Cardiac muscle cell (in vitro differentiated cells and primary cell): ENCODE results near the gene UHMK1. TPM values are rescaled to one million over a fixed set of nuclear protein-coding genes. Genes with fewer than 3 reads are reported as not detected.

Experiments used
- DNase-seq, 2 donors: peaks; one replicate each; pipeline versions ENCODE4 v3.0.0 to v3.0.0-alpha.2; 2010 to 2017; ENCODE audit warnings: low read depth in 1 of 2, low spot score in 1 of 2
- H3K27ac ChIP-seq: fragments of 200-600 bp; sonication (generic); 2 replicates; pipeline ENCODE4 v1.5.1; 2016
- H3K27me3 ChIP-seq: fragments of 200-600 bp; sonication (generic); 2 replicates; pipeline ENCODE4 v1.6.0; 2016; ENCODE audit warnings: control low read depth
- H3K36me3 ChIP-seq: fragments of 200-600 bp; sonication (generic); 2 replicates; pipeline ENCODE4 v1.5.1; 2016; ENCODE audit warnings: control low read depth
- H3K4me1 ChIP-seq: fragments of 200-600 bp; sonication (generic); 2 replicates; pipeline ENCODE4 v1.8.1; 2017; ENCODE audit warnings: low read depth, mild to moderate bottlenecking, mixed run types
- H3K4me3 ChIP-seq: fragments of 200-600 bp; sonication (generic); 2 replicates; pipeline ENCODE4 v1.5.1; 2016; ENCODE audit warnings: mild to moderate bottlenecking
- H3K9me3 ChIP-seq: fragments of 200-600 bp; sonication (generic); 2 replicates; pipeline ENCODE4 v1.5.1; 2017; ENCODE audit warnings: low read depth, mild to moderate bottlenecking, control low read depth
- CTCF ChIP-seq: IDR thresholded peaks from 2 replicates; pipeline ENCODE4 v1.5.1; 2012; ENCODE audit warnings: low read depth, mild to moderate bottlenecking, low read length
- polyA plus RNA-seq: library from polyadenylated mRNA; unstranded; fragments of >200 nt; fragmentation: Nextera tagmentation; extraction: Ambion mirVana; gene quantifications from 2 replicates; pipeline ENCODE4 v1.2.1, GENCODE V29; 2016
- total RNA-seq: library from RNA; depleted of rRNA; stranded (reverse); fragments of >200 nt; gene quantifications from 2 replicates; pipeline ENCODE4 v1.2.3, GENCODE V29; 2016

The UHMK1 gene
- total and polyA plus RNA-seq, 2 experiments from 2014 or later: 3.5 to 17.2 TPM

- Histone ChIP-seq H3K4me1 (no peaks in the 10 kb centered on the region), H3K4me3 (no peak overlapping the region), H3K36me3 (no peaks in the 10 kb centered on the region), H3K27me3 (no peaks in the 10 kb centered on the region), H3K27ac (no peak overlapping the region), H3K9me3 (no peaks in the 10 kb centered on the region)
- no peak for TF ChIP-seq CTCF
- no peak for DNase-seq
Measured at GRCh38 chr1:162530307-162530987, 32.8 kb downstream of the UHMK1 start.

DNA sequence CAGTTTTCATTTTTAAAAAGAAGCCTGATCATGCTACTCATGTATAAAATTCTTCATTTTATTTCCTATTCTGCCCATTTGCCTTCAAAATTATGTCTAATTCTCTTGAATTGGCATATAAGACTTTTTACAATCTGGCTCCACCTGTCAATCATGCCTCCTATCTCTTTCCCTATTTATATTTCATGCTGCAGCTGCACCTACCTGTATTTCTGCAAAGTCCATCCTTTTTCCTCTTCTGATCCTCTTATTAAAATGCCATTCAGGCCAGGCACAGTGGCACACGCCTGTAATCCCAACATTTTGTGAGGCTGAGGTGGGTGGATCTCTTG, 33.3 kb downstream of the UHMK1 start:
- H3K27ac ChIP-seq: no peak overlapping the region
- no peak for TF ChIP-seq CTCF
- no peak for DNase-seq

GRCh38 chr1:162535501-162535900, 37.9 kb downstream of the UHMK1 start:
- DNase-seq: no peak
- no peak overlapping the region for H3K4me3 ChIP-seq
- no peak overlapping the region for H3K27ac ChIP-seq
- H3K36me3 ChIP-seq: no peaks in the 10 kb centered on the region
- no peaks in the 10 kb centered on the region for H3K4me1 ChIP-seq
- no peaks in the 10 kb centered on the region for H3K9me3 ChIP-seq
- TF ChIP-seq CTCF: no peak
- no peaks in the 10 kb centered on the region for H3K27me3 ChIP-seq

More for the DNA sequence above, 33.3 kb downstream of the UHMK1 start:
- H3K36me3 ChIP-seq: no peaks in the 10 kb centered on the region
- H3K9me3 ChIP-seq: no peaks in the 10 kb centered on the region
- no peaks in the 10 kb centered on the region for H3K27me3 ChIP-seq
- H3K4me1 ChIP-seq: no peaks in the 10 kb centered on the region
- no peak overlapping the region for H3K4me3 ChIP-seq

GRCh38 chr1:162536511-162536910, 38.9 kb downstream of the UHMK1 start:
- H3K4me1 ChIP-seq: no peaks in the 10 kb centered on the region
- no peaks in the 10 kb centered on the region for H3K36me3 ChIP-seq
- peak in 1 of 2 donors; percentile 22 for DNase-seq
- no peak overlapping the region for H3K27ac ChIP-seq
- no peaks in the 10 kb centered on the region for H3K27me3 ChIP-seq
- no peak for TF ChIP-seq CTCF
- no peaks in the 10 kb centered on the region for H3K9me3 ChIP-seq
- H3K4me3 ChIP-seq: no peak overlapping the region

GRCh38 chr1:162537216-162537615, 39.6 kb downstream of the UHMK1 start:
- TF ChIP-seq CTCF: no peak
- no peaks in the 10 kb centered on the region for H3K9me3 ChIP-seq
- no peak overlapping the region for H3K27ac ChIP-seq
- DNase-seq: no peak
- H3K36me3 ChIP-seq: no peaks in the 10 kb centered on the region
- H3K27me3 ChIP-seq: no peaks in the 10 kb centered on the region
- no peaks in the 10 kb centered on the region for H3K4me1 ChIP-seq
- no peak overlapping the region for H3K4me3 ChIP-seq
